ENCODE data around the gene AKT1.
"Not testable (repeated sequence)": the region's sequence is repeated elsewhere in the genome, so short reads cannot be mapped to it uniquely, and the experiment has no call there.

The AKT1 gene

DNA sequence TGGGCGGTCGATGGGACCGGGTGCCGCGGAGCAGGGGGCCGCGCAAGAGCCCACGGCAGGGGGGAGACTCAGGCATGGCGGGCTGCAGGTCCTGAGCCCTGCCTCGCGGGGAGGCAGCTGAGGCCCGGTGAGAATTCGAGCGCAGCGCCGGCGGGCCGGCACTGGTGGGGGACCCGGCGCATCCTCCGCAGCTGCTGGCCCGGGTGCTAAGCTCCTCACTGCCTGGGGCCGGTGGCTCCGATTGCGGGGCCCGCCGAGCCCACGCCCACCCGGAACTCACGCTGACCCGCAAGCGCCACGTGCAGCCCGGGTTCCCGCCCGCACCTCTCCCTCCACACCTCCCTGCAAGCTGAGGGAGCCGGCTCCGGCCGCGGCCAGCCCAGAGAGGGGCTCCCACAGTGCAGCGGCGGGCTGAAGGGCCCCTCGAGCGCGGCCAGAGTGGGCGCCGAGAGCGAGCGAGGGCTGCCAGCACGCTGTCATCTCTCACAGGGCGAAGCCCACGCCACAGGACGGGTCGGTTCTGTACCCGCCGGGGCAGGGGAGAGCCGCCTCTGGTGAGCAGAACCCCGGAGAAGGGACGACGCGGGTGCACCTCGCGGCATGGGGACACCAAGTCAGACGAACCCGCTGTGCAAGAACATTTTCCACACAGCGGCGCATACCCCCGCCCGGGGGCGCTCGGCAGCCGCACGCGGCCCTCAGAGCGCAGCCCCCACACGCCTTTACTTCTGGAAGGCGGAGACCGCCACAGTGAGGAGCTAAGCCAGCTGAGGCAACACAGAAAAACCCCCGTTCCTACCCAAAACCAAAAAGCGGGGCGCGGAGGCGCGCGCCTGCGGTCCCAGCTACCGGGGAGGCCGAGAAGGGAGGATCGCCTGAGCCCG is 43.8 kb downstream of the AKT1 start:
- no peak for DNase-seq

DNA sequence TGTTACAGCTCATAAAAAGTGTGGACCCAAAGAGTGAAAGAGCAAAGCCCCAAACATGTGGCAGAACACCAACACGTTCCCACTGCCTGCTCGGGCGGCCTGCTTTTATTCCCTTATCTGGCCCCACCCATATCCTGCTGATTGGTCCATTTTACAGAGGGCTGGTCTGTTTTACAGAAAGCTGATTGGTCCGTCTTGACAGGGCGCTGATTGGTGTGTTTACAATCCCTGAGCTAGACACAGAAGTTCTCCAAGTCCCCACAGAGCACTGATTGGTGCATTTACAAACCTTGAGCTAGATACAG is 44.8 kb downstream of the AKT1 start:
- not testable (repeated sequence) for DNase-seq

DNA sequence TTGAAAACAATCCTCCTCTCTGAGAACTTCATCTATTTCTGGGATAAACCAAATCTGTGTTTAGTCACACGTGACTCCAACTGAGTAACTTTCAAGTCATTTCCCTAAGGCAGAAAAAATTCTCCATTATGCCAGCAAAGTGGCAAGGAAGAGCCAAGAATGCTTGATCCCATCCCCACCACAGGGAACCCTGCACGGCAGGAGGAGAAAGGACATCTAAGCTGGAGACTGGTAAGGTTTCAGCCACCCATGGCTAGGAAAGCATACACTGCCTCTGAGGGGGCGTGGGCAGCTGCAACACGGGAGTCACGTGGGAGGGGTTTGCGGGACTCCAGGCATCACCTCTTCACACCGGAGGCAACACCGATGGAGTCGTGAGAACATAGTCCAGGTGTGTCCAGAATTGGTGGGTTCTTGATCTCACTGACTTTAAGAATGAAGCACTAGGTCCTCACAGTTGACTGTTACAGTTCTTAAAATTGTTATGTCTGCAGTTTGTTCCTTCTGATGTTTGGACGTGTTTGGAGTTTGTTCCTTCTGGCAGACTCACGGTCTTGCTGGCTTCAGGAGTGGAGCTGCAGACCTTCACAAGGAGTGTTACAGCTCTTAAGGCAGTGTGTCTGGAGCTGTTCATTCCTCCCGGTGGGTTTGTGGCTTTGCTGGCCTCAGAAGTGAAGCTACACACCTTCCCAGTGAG is 45.3 kb downstream of the AKT1 start:
- DNase-seq, result no peak

DNA sequence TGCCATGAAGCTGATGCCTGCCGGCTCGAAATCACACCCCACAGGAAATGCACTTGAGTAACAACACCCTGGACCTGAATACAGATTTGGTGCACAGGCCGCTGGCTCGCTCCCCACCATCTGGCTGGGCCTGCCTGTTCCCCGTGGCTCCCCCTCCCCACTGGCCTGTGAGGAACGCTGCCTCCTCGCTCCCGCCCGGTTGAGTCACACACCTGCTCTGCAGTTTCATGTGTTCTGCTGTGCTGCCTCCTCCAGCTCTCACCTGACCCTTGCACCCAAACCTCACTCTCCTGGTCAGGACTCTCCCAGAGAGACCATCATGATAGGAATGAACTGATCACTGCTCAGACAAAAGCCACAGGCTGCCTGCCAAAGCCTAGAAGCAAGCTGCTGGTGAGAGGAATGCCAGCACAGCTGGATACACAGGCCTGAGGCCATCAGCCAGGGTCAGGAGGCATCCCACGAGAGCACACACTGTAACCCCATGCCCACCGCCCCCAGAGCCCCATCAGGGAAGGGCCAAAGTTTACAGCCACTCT is 46.4 kb downstream of the AKT1 start:
- DNase-seq, result peak; percentile 97

DNA sequence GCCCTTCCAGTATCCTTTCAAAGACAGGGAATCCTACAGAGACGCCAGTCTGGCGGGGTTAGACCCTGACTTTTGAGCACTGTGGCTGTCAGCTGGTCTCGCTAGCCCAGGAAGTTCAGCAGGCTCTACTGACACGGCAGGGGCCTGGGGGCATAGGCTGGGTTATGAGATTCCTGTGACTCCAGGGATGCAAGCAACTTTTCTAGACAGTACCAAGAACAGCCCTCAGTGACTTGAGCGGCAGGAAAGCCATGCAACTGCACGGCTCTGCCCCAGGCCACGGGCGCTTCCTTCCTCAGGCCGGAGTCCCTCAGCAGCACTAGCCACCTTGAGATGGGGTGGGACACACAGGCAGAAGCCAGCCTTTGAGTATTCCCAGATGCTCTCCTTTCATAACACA is 47.7 kb downstream of the AKT1 start:
- no peak for DNase-seq

DNA sequence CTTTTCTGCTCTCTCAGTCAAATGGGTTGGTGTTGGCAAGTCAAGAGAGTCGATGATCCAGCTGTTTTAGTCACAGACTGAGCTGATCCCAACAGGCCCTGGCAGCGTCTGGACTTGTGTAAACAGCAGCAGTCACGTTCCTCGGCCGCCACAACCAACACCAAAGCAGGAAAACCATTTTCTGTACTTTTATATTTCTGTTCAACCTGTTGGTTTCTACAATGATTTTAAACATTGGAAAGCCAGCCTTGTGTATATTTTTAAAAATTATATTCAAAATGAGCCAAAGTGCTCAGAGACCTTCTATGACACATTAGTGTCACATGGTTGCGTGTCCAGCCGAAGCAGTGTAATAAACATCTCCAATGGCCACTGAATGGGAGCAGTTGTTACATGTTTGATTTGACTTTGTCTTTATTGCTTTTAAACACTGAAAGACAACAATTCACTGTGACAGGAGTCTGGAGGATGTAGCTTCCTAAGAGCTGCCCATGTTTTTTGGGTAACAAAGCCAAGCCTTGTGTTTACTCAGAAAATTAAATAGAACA is 48.5 kb downstream of the AKT1 start:
- peak; percentile 79 for DNase-seq

DNA sequence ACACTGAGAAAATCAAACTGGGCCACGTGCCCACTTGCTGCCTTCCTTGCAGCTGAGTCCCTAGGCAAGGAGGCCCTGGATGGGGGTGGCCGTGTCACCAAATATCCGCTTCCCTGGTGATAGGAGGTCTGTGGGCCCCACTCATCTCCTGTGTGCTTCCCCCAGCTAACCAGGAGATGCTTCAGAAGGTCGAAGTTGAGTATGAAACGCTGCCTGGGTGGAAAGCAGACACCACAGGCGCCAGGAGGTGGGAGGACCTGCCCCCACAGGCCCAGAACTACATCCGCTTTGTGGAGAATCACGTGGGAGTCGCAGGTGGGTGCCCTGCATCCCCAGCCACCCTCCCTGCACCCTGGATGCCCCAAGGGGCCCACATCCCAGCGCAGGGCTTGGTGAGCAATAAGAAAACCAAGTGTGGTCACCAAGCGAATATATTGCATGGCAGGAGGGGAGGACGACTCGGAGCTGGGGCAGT is 49.4 kb downstream of the AKT1 start:
- DNase-seq, result no peak

DNA sequence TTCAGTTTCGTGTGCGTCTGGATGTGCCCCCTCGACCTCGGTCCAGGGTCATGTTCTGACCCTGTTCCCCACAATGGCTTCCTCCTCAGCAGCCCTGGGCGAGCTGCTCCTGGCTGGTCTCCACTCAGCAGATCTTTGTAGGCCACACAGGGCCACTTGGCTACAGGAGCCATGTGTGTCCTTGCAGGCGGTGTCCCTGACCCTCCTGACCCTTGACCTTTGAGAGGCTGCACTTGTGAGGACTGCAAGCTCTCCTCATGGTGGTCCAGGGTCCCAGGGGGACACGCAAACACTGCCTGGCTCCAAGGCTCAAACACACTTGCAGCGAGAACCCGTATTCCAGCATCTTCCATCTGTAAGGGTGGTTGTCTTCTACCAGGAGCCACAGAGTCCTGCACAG is 50.1 kb downstream of the AKT1 start:
- DNase-seq, result no peak

DNA sequence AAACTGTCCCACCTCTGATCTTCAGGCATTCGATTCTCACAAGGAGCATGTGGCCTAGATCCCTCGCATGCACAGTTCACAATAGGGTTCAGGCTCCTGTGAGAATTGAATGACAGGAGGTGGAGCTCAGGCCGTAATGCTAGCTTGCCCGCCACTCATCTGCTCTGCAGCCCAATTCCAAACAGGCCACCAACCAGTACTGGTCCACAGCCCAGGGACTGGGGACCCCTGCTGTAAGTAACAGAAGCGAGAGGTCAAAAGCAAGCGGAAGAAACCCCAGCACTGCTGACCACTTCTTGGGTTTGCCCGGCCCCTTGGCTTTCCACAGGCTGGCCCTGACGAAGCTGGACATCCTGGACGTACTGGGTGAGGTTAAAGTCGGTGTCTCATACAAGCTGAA is 51.1 kb downstream of the AKT1 start:
- no peak for DNase-seq

DNA sequence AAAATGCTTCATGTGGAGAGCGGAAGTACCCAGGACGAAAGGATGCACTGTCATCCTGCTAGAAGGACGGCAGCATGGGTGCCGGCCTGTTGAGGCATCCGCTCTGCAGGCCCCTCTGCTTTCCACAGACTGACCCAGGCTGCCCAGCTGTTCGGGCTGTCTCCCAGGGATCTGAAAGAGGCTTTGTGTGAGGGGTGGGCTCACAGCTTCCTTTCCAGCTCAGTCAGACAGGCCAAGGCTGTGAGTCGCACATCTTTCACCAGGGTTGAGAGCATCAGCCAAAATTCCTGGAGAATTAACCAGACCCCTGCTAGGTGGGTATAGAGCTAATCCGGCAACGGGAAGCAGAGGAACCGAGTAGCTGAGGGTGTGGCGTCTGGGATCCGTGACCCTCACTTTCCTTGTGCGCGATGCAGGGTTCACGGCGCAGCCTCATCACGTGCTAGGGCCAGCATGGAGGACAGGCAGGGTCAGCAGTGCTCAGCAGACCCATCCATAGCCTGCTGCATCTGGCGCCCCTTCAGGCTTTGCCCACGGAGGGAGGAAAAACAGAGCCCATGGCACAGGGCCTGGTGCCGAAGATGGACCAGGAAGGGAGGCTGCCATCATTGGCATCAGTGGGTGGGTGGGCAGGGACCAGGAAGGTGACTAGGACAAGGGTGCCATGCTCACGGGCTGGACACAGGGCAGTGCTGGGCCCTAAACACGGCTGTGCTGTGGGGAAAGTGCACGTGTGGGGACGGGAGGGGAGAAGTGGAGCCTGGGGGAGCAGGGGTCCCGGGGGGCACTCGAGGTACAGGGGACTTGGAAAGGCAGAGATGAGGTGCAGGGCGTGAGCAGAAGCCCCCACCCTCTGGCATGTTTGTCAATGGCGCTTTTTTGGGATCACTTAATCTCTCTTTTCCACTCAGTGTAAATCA is 51.8 kb downstream of the AKT1 start:
- DNase-seq, result no peak

DNA sequence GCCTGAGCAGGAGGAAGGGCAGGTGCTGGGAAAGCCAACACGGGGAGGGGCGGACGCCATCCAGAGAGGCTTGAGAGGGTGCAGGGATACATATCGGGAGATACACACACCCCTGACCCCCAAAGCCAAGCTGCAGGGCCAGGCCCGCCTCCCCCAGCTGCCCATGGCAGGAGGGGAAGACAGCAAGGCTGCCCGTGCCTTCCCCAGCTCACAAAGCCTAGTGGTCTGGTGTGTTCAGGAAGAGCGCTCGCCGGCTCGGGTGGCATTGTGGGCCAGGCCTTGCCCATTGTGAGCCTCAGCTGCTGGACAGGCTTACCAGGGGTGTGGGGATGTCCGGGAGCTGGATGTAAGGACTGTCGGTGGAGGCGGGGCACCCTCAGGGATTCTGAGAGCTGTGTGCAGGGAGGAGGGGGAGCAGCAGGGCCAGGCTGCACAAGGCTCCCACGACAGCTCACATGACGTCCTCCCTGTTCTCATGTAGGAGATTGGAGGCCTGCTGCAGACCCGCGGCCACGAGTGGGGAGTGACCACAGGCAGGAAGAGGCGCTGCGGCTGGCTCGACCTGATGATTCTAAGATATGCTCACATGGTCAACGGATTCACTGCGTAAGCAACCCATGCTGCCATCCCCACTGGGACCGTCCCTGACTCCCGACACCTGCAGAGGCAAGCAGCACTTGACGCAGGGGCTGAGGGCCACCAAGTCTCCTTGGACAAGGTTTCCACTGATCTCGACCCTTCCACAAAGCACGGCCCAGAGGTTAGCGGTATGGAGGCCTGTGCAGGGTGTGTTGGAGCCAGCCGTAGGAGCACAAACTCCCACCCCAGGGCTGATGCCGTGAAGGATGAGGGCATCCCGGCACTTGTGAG is 52.7 kb downstream of the AKT1 start:
- no peak for DNase-seq

DNA sequence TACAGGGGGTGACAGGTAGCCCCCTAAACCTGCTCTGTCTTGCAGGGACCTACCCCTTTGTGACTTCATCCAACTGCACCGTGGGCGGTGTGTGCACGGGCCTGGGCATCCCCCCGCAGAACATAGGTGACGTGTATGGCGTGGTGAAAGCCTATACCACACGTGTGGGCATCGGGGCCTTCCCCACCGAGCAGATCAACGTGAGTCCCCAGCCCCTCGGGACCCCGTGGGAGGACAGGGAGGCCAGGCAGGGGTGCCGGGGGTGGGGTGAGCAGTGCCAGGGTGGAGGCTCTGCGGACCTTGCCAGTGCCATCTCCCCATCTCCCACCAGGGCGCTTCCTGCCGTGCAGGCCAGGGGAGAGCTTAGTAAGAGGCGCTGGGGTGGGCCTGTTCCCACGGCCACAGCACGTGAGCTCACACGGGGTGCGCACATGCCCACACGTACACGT is 53.7 kb downstream of the AKT1 start:
- no peak for DNase-seq

DNA sequence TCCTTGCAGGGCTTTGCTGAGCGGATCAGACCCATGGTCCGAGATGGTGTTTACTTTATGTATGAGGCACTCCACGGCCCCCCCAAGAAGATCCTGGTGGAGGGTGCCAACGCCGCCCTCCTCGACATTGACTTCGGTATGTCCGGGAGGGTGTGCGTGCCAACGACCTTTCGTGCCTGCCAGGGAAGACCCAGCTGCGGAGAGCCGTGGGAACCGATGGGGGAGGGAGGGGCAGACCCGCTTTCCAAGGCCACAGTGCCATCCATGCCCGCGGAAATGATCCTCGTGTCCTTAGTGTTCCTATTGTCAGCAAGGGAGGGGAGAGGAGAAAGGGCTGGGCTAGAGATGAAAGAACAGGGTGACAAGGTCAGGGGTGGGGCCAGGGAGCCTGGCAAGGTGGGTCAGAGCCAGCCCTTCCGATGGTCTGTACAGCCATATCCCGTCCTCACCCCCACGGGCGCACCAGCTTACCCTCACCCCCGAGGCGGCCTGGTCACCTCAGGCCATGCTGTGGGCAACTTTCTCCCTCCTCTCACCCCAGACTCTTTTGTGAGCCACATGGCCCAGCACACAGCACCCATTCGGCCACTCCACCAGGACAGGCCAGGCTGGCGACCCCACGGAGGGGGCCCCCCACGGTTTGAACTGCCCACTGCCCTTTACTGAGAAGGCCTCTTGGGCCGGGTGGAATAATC is 54.3 kb downstream of the AKT1 start:
- DNase-seq, result no peak

DNA sequence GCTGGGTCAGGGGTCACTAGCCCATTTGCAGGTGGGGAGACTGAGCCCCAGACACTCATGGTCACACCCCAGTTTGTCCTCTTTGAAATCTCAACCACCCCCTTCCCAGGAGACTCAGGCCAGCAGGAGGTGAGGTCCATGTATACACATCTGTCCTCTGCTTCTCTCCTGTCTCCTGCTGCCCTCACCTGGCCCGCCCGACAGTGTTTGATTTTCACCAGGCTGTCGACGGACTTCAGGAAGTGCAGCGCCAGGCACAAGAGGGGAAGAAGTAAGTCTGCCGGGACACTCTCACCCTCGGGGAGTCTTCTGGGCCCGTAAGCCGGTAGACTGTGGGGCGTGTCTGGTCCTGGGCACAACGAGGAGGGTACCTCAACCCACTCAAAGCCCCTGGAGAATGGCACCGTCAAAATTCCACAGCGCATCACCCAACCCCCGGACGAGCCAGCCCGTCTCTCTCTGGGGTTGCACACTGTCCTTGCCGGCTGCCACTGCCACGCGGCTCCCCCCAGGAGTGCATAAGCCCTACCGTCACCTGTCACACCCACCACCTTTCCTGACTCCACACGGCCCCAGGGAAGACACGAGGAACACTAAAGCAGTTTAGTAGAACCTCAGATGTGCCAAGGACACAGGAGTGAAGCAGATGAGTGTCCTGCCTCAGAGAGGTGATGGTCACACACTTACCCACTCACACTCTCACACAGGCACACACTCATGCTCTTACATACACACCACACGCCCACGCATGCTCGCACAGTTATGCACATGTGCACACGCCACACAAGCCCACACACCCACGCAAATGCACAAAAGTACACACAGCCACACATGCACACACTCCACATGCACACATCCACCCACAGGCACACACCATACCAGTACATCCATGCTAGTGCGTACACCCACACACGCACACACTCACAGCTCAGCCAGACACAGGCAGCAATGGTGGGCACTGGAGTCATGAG is 55.7 kb downstream of the AKT1 start:
- no peak for DNase-seq

DNA sequence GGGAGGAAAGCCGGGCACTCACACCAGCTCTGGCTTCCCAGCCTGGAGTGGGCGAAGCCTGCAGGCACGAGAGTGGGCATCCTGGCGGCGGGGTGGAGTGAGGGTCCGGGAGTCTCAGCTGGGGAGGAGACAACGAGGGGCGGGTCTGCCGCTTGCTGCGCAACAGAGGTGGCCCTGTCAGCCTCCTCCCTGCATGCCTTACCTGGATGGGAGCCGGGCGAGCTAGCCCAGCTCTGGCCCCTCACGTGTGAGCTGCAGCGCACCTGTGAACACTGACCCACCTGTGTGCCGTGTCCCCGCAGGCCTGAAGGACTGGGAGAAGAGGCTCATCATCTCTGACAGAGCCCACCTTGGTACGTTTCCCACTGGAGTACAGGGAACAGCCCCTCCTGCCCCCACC is 56.5 kb downstream of the AKT1 start:
- no peak for DNase-seq

DNA sequence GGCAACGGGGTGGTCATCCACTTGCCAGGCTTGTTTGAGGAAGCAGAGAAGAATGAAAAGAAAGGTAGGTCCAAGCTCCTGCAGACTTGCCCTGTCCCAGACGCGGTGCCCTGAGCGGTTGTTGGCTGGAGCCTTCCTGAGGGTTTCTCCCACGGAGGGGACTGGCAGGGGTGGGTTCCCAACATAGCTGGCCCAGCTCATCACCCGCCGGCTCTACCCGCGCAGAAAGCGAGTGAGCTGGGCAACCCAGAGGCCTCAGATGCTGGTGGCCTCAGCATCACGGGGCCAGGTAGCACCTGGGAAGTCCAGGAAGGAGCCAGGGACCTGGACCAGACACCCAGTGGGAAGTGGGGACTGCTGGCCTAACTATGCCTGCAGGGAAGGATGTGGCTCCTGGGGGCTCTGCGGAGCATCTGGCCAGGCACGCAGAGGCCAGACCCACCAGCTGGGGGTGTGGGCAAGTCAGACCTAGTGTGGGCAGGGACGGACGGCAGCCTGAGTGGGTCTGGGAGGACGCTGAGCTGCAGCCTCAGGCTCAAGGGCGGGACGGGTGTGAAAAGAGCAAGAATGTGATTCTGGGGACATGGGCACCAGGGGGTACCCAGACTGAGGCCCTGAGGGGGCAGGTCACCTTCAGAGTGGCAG is 57.1 kb downstream of the AKT1 start:
- no peak for DNase-seq

DNA sequence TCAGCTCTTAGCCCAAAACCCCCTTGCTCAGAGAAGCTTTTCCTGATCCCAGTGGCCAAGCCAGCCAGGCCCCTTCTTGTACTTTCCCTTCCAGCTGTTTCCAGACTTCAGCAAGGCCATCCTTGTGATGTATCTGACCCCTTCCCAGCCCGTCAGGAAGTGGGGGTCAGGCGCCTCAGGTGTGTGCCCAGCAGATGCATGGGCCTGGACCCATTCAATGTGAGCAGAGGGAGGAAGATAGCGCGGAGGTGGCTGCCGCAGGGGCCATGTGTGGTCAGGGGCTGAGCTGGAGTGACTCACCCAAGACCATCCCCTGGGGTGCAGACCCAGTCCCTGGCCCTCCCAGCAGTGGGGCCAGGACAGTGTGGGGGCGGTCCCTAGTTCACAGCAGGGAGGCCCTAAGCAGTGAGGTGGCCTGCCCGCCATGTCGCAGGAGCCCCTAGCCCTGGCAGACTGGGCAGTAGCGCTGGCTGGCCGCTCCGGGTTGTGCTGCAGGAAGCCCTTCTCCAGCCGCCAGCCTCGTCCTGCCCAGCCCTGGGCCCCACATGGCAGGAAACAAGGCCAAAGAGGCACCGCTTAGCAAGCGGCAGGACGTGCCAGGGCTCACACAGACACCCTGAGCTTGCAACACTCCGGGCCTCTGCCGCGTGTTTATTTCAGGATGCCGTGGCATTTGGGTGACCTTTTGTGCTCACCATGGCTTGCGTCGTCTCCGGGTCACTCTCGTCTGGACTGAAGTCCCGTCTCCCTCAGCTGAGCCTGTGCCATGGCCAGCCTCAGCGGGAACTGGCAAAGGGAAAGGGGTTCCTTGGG is 59.5 kb downstream of the AKT1 start:
- DNase-seq, result no peak
